Upper lobe of left lung (tissue), 4 donors: Measurements from ENCODE around the gene LRRC8B.

Source experiments
- EP300 ChIP-seq, 4 donors: sonication (generic); formaldehyde crosslinking; IDR thresholded peaks; one replicate each; pipeline ENCODE4 v1.5.1; 2017; ENCODE audit warnings: antibody characterized with exemption in 4 of 4, control low read depth in 2 of 4
- POLR2A ChIP-seq, 4 donors: fragments of 450-650 bp; IDR thresholded peaks; one replicate each; pipeline ENCODE4 v1.5.1; 2016 to 2017; ENCODE audit warnings: antibody characterized with exemption in 4 of 4, mild to moderate bottlenecking in 2 of 4
- POLR2AphosphoS5 ChIP-seq, 2 donors: sonication (generic); formaldehyde crosslinking; IDR thresholded peaks; one replicate each; pipeline ENCODE4 v1.5.1; 2017; ENCODE audit warnings: antibody characterized with exemption in 2 of 2
- TF ChIP-seq, protein P1 (sequence below), 6 experiments: fragments of 450-650 bp in 4 of 6; fragments of 200-600 bp in 2 of 6; sonication (generic) in 2 of 6; IDR thresholded peaks; one replicate each; pipeline ENCODE4 v1.5.1; 2016 to 2019; ENCODE audit warnings: antibody characterized with exemption in 6 of 6

- TF ChIP-seq, protein P1, sequence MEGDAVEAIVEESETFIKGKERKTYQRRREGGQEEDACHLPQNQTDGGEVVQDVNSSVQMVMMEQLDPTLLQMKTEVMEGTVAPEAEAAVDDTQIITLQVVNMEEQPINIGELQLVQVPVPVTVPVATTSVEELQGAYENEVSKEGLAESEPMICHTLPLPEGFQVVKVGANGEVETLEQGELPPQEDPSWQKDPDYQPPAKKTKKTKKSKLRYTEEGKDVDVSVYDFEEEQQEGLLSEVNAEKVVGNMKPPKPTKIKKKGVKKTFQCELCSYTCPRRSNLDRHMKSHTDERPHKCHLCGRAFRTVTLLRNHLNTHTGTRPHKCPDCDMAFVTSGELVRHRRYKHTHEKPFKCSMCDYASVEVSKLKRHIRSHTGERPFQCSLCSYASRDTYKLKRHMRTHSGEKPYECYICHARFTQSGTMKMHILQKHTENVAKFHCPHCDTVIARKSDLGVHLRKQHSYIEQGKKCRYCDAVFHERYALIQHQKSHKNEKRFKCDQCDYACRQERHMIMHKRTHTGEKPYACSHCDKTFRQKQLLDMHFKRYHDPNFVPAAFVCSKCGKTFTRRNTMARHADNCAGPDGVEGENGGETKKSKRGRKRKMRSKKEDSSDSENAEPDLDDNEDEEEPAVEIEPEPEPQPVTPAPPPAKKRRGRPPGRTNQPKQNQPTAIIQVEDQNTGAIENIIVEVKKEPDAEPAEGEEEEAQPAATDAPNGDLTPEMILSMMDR (IDR thresholded peaks at IDR 0.05) = no peak
- TF ChIP-seq POLR2A (IDR thresholded peaks at IDR 0.05) (no peak), EP300 (IDR thresholded peaks at IDR 0.05) (peak in 1 of 4 donors; percentile 47), POLR2AphosphoS5 (IDR thresholded peaks at IDR 0.05) (peak in 1 of 2 donors; percentile 67)
These were observed 32.3 kb downstream of the LRRC8B start for GRCh38 chr1:89556726-89557444.
